Right cardiac atrium (tissue), 5 donors: Measurements from ENCODE around the gene IDH2. TPM values are rescaled to one million over a fixed set of nuclear protein-coding genes. Genes with fewer than 3 reads are reported as not detected.
"Not testable (repeated sequence)": the region's sequence is repeated elsewhere in the genome, so short reads cannot be mapped to it uniquely, and the experiment has no call there.

Experiments used
- ATAC-seq, 2 donors: fragments of 200-7000 bp; cut with Tn5 transposase; one replicate each; pipeline versions ENCODE4 v1.8.0 to v1.9.1; 2020; ENCODE audit warnings: moderate library complexity in 2 of 2, mild to moderate bottlenecking in 1 of 2
- DNase-seq, 3 donors: peaks; one replicate each; pipeline ENCODE4 v3.0.0-alpha.2; 2020
- H3K27ac ChIP-seq: one replicate; pipeline ENCODE4 v1.5.1; 2013; ENCODE audit warnings: mild to moderate bottlenecking, low read length, control low read depth, moderate library complexity
- H3K27me3 ChIP-seq: one replicate; pipeline ENCODE4 v1.6.1; 2013; ENCODE audit not compliant: control insufficient read depth, insufficient read depth
- H3K4me1 ChIP-seq: one replicate; pipeline ENCODE4 v1.6.1; 2013; ENCODE audit warnings: low read length; ENCODE audit not compliant: control insufficient read depth, insufficient read depth
- H3K4me3 ChIP-seq: one replicate; pipeline ENCODE4 v1.5.1; 2013; ENCODE audit warnings: low read length, control low read depth
- H3K9me3 ChIP-seq: one replicate; pipeline ENCODE4 v1.6.1; 2013; ENCODE audit warnings: low read length; ENCODE audit not compliant: control insufficient read depth
- WGBS: extraction: QIAGEN DNeasy Blood & Tissue Kit; methylation state at CpG from one replicate; pipeline ENCODE4 v1.1.7; 2013; 5-methylcytosine and 5-hydroxymethylcytosine counted together
- intact Hi-C, 4 donors: fragments of 100-400 bp; cut with DNase I; formaldehyde crosslinking; loops; one replicate each; pipeline versions ENCODE4 v1.11.0 to v1.14.0; 2022 to 2023
- polyA plus RNA-seq: library from polyadenylated mRNA; stranded (reverse); fragments of 200-250 nt; gene quantifications from one replicate; pipeline ENCODE4 v1.2.3, GENCODE V29; 2013
- total RNA-seq, 4 donors: library from RNA; stranded (reverse); fragmentation: NEBNext Ultra II Directional; extraction: Animal tissue kit (Norgen Biotek cat#: 25700); gene quantifications; one replicate each; pipeline ENCODE4 v1.2.1, GENCODE V29; 2021
- donor health status: healthy with polysubstance abuse.
- donor health status: DM: no; HTN: yes; CAD: no.
- donor health status: DM: no; HTN: no; CAD: no.
- donor health status: DM: no; HTN: yes; CAD: no; lungs with severe emphysema.
- donor health status: DM: yes; HTN: yes; CAD: no.

The IDH2 gene
- total and polyA plus RNA-seq, 5 donors, result 203 to 275 (median 237) TPM

GRCh38 chr15:90072978-90073640 is 29.2 kb downstream of the IDH2 start:
- H3K27me3 ChIP-seq, result no peaks in the 10 kb centered on the region
- no peaks in the 10 kb centered on the region for H3K9me3 ChIP-seq
- H3K4me1 ChIP-seq, result no peaks in the 10 kb centered on the region
- no peak for DNase-seq
- H3K4me3 ChIP-seq, result no peak overlapping the region
- H3K27ac ChIP-seq, result no peak overlapping the region
- 92% methylated on average over 17 of the region's 17 CpGs for WGBS
- intact Hi-C loops, result loop anchor here in 3 of 4 donors (5.0 to 10.0 kb wide), 4 partner anchors 71 to 181 kb away; partner anchors contain the start of genes AP3S2 (in 1 of the 3) and ZNF710 (in 1 of the 3)
- no peak for ATAC-seq

DNA sequence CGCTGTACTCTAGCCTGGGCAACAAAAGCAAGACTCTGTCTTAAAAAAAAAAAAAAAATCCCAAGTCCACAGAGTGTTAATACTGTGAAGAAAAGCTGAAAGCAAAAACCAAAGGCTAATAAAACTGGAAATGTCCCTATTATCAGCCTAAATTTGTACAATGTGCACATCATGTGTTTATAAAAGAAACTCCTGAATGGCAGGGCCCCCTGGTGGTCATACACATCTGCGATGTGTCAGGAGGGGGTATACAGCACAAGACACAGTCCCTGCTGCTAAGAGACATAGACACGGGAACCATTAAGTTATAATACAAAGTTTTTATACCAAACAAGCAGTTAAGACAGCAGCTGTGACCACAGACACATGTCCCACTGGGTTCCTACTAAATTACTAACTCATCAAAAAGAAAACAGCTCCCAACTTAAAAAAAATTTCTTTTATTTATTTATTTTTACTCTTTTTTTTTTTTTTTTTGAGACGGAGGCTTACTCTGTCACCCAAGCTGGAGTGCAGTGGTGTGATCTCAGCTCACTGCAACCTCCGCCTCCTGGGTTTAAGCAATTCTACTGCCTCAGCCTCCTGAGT is 31.0 kb downstream of the IDH2 start:
- Histone ChIP-seq H3K4me3 (no peak overlapping the region), H3K4me1 (no peaks in the 10 kb centered on the region), H3K27me3 (no peaks in the 10 kb centered on the region), H3K9me3 (no peaks in the 10 kb centered on the region), H3K27ac (no peak overlapping the region)
- WGBS, result 41% methylated on average over 5 of the region's 5 CpGs
- DNase-seq (peak; percentile 85 to 95 (median 88)), ATAC-seq (peak; percentile 75 to 78)
- intact Hi-C loops, result loop anchor here in 3 of 4 donors (5.0 to 10.0 kb wide), 4 partner anchors 69 to 179 kb away; partner anchors contain the start of genes AP3S2 (in 1 of the 3) and ZNF710 (in 1 of the 3)

GRCh38 chr15:90070623-90071022 is 31.6 kb downstream of the IDH2 start:
- not testable (repeated sequence) for ATAC-seq, H3K4me1 ChIP-seq, H3K27ac ChIP-seq, DNase-seq, H3K27me3 ChIP-seq, H3K4me3 ChIP-seq, H3K9me3 ChIP-seq
- 91% methylated on average over 2 of the region's 2 CpGs for WGBS
- intact Hi-C loops, result loop anchor here in 3 of 4 donors (5.0 to 10.0 kb wide), 4 partner anchors 68 to 178 kb away; partner anchors contain the start of genes AP3S2 (in 1 of the 3) and ZNF710 (in 1 of the 3)

- Histone ChIP-seq H3K4me3 (no peak overlapping the region), H3K4me1 (peaks cover 11% of the 10 kb centered on the region), H3K27me3 (no peaks in the 10 kb centered on the region), H3K9me3 (no peaks in the 10 kb centered on the region), H3K27ac (no peak overlapping the region)
- intact Hi-C loops, result loop anchor here in 3 of 4 donors (10.0 kb wide), 1 partner anchor 63 kb away; the partner anchor contains the start of gene ZNF710 (in 3 of the 3)
- no peak for ATAC-seq
- peak in 1 of 3 donors; percentile 50 for DNase-seq
- WGBS, result 93% methylated on average over 37 of the region's 37 CpGs
Observed at GRCh38 chr15:90067953-90068606, 34.2 kb downstream of the IDH2 start.

GRCh38 chr15:90067181-90067952 is 34.9 kb downstream of the IDH2 start:
- ATAC-seq (no peak), DNase-seq (peak in 1 of 3 donors; percentile 60)
- Histone ChIP-seq H3K9me3 (no peaks in the 10 kb centered on the region), H3K4me3 (no peak overlapping the region), H3K27ac (no peak overlapping the region), H3K27me3 (no peaks in the 10 kb centered on the region), H3K4me1 (peaks cover 13% of the 10 kb centered on the region)
- intact Hi-C loops, result loop anchor here in 3 of 4 donors (10.0 kb wide), 1 partner anchor 63 kb away; the partner anchor contains the start of gene ZNF710 (in 3 of the 3)
- 94% methylated on average over 55 of the region's 55 CpGs for WGBS

DNA sequence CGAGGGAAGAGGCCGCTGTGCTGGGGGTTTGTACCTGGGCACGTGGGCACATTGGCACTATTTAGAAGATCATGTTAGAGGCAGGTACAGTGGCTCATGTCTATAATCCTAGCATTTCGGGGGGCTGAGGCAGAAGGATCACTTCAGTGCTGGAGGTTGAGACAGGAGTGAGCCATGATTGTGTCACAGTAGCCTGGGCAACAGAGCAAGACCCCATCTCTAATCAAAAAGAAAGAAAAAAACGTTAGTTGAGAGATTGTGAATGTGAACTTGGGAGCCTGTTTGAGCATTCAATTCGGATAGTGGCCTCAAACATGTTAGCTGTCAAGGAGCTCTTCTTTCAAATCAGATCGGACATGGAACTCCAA is 36.6 kb downstream of the IDH2 start:
- Histone ChIP-seq H3K27me3 (no peaks in the 10 kb centered on the region), H3K9me3 (no peaks in the 10 kb centered on the region), H3K4me3 (no peak overlapping the region), H3K27ac (peak overlapping the region; percentile 31), H3K4me1 (peaks cover 13% of the 10 kb centered on the region)
- WGBS, result 80% methylated on average over 7 of the region's 7 CpGs
- DNase-seq (no peak), ATAC-seq (no peak)
- intact Hi-C loops, result loop anchor here in 3 of 4 donors (10.0 kb wide), 1 partner anchor 61 kb away; the partner anchor contains the start of gene ZNF710 (in 3 of the 3)

GRCh38 chr15:90064911-90065681 is 37.2 kb downstream of the IDH2 start:
- H3K4me1 ChIP-seq, result peaks cover 13% of the 10 kb centered on the region
- peak overlapping the region; percentile 78 for H3K27ac ChIP-seq
- WGBS, result 33% methylated on average over 30 of the region's 30 CpGs
- DNase-seq, result peak; percentile 76 to 92 (median 91)
- H3K9me3 ChIP-seq, result no peaks in the 10 kb centered on the region
- no peaks in the 10 kb centered on the region for H3K27me3 ChIP-seq
- peak; percentile 70 to 81 for ATAC-seq
- intact Hi-C loops, result loop anchor here in 3 of 4 donors (10.0 kb wide), 1 partner anchor 60 kb away; the partner anchor contains the start of gene ZNF710 (in 3 of the 3)
- H3K4me3 ChIP-seq, result no peak overlapping the region

DNA sequence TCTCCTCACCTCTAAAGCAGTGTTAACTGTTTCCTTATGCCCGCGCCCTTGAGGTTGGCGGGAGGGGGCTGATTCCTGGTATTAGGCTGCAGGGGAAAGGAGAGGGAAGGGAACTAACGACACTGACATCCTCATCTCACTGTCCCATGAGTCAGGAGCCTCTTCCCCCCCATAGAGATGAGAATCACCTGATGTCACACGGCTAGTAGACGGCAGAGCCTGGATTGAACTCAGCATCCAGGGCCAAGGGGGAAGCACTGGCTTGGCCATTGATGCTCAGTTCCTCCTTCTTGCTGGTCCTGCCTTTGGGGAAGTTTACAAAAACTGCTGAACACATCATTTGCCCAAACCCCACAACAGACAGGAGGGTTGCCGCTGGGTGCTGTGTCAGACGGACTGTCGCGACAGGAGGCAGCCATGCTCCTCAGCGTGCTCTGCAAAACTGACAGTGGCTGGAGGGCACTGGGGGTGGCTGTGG is 38.5 kb downstream of the IDH2 start:
- intact Hi-C loops, result loop anchor here in 3 of 4 donors (10.0 kb wide), 1 partner anchor 59 kb away; the partner anchor contains the start of gene ZNF710 (in 3 of the 3)
- H3K27ac ChIP-seq, result no peak overlapping the region

GRCh38 chr15:90062973-90063769 is 39.1 kb downstream of the IDH2 start:
- no peak for ATAC-seq
- 61% methylated on average over 20 of the region's 20 CpGs for WGBS
- intact Hi-C loops, result loop anchor here in 3 of 4 donors (10.0 kb wide), 1 partner anchor 58 kb away; the partner anchor contains the start of gene ZNF710 (in 3 of the 3)
- Histone ChIP-seq H3K27me3 (no peaks in the 10 kb centered on the region), H3K9me3 (no peaks in the 10 kb centered on the region), H3K4me3 (no peak overlapping the region), H3K27ac (peak overlapping the region; percentile 1), H3K4me1 (peaks cover 13% of the 10 kb centered on the region)
- peak in 1 of 3 donors; percentile 57 for DNase-seq

More for the DNA sequence above, 38.5 kb downstream of the IDH2 start:
- DNase-seq (peak in 1 of 3 donors; percentile 77), ATAC-seq (peak; percentile 5 to 19)
- WGBS, result 71% methylated on average over 11 of the region's 11 CpGs
- Histone ChIP-seq H3K9me3 (no peaks in the 10 kb centered on the region), H3K4me3 (no peak overlapping the region), H3K27me3 (no peaks in the 10 kb centered on the region), H3K4me1 (peaks cover 13% of the 10 kb centered on the region)
